Measurements from ENCODE around the gene ADGRG7.

ADGRG7 gene

DNA sequence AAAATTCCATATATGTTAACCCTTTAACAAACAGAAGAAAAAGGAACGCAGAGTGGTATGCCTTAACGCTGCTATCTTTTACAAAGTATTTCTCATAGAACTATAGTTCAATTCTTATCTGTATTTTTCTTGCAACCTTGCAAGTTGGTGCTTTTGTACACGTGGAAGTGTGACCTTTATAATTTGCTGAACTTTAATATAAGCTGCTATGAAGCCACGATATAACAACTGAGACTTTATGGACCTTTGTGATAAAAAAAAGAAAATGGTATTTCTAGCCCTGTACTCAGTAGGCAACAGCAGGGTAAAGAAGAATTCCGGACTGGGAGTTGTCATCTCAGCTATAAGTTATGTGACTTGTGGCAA lies 93.6 kb downstream of the ADGRG7 start:
- no peak for DNase-seq

DNA sequence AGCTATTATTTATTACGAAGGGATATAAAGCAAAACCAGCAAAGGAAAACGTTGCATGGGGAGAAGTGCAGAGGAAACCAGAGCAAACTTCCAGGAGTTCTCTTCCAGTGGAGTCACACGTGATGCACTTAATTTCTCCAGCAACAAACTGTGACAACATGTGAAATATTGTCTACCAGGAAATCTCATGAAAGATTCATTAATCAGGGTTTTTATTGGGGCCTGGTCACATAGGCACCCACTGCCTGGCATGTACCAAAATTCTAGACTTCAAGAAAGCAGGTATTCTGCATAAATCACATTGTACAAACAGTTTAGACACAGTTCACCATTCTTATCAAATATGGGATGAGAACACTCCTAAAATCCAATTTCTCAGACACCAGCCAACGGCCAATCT lies 94.5 kb downstream of the ADGRG7 start:
- no peak for DNase-seq

DNA sequence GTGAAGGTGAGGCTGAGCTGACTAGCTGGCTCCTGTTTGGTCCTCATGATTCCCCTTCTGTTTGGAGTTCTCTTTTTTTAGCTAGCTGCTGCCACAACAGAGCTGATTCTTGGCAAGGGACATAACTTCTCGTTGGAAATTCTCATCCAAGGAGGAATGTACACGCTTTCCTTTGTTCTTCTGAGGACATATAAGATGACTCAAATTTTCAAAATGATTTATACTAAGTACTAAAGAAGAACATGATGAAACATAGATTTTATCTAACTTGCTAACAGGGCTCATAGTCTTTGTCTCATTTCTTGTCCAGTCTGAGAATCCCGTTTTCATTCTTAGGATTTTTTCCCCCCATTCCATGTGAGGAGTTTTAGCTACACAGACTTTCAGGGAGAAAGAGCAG lies 97.0 kb downstream of the ADGRG7 start:
- DNase-seq = no peak

DNA sequence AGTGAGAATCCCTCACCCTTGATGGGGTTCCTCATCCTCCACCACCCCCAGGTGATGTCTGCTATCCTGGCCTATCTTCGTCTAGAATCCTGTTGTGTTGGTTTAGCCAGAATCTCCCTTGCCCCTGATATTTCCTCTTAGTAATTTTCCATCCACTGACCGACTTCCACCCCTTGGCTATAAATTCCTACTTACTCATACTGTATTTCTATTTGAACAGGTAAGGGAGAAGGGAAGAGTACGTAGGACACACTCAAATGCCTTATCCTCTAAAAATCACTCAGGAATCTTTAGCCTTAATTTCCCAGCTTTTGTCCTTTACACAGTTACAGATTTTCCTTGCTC lies 99.2 kb downstream of the ADGRG7 start:
- DNase-seq = no peak

DNA sequence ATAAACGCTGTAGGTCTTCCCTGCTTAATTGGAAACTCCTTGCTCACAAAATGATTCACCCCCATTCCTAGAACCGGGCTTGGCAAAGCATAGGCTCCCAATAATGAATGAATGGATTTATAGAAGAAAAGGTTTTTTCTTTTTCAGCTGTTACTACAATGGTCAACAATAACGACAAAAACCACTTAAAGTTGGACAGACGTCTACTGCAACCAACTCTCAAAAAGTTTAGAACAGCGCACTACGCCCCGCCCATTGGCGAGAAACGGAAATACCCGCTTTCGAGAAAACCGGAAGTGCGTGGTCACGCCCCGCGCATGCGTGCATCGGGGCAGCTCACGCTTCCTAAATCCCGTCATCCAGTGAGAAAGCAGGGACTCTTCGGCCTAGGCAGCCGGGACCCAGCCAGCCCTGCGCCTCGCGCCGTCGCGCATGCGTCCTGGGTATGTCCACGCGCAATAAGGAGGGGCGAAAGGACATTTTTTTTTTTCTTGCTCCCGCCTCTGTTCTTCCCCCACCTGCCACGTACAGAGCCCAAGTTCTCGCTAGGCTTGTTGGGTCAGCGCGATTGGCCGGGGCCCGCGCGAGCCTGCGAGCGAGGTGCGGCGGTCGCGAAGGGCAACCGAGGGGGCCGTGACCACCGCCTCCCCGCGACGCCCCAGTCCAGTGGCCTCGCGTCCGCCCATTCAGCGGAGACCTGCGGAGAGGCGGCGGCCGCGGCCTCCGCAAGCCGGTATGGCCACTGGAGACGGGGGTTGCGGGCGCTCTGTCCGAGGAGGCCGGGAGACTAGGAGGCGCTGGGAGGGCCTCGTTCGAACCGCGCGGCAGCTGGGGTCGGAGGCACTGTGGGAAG lies 99.8 kb downstream of the ADGRG7 start, which contains the start of gene TFG:
Gene TFG, plus strand, starts transcription at position 506 of the 853 bp plus-strand sequence. CDS start 4,192 bp downstream, outside the sequence.
- peak; percentile 98 for DNase-seq

DNA sequence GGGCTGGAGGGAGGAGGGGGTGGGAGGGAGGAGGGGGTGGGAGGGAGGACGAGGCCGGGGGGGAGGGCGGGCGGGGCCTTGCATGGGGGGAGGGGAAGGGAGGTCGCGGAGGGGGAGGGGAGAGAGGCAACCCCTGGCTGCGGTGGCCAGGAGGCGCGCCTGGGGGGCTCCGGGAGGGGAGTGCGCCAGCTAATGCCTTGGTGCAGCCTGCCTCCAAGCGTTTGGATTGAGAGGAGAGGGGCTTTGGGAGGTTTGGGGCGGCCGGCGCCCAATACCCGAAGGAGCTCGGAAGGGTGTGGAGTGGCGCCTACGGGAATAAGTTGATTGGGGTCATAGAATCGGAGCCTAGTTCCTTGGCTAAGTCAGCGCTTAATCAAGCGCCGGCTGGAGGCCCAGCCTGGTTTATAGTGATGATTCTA lies 100.5 kb downstream of the ADGRG7 start:
- DNase-seq = peak; percentile 50

DNA sequence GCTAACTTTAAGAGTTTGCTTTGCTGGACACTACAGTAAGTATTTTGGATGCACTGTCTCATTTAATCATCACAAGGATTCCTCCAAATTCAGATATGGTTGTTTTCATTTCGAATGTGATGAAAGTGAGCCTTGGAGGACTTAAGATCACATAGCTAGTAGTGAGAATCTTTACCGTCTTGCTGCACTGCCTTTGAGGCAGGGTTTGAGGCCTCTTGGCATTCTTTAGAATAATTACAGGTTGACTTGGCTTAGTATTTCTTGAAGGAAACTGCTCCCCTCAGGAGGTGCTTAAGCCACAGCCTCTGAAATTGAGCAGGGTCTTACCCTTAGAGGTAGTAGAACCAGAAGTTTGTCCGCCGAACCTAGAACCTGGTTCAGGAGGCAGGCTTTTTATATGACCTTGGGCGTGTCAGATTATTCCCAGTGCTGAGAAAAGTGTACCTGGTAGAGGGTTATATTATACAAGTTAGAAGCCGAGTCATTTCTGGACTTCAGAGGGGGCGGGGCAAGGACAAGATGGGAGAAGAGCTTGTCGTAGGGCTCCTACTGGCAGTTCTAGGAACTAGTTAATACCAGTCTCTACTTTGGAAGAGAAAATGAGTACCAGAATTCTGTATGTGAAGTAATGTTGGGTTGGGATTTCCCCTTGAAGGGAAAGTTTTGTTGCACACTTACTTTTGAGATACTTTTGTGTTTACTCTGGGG lies 101.0 kb downstream of the ADGRG7 start:
- DNase-seq = peak; percentile 87

DNA sequence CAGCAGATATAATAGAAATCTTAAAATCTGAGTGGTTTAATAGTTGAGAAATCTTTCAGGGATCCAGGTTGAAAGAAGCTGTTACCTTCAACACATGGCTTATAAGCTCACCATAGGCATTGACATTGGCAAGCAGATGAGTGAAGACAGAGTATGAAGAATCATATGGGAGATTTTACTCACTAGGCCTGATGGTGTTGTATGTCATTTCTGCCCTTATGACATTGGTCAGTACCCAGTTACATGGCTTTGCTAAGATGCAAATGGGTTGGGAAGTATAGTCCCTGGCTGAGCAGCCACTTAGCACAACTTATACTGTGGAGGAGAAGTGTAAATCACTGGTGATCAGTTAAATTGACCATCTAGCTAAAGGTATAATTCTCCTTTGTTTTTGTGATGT lies 105.8 kb downstream of the ADGRG7 start:
- DNase-seq = no peak

DNA sequence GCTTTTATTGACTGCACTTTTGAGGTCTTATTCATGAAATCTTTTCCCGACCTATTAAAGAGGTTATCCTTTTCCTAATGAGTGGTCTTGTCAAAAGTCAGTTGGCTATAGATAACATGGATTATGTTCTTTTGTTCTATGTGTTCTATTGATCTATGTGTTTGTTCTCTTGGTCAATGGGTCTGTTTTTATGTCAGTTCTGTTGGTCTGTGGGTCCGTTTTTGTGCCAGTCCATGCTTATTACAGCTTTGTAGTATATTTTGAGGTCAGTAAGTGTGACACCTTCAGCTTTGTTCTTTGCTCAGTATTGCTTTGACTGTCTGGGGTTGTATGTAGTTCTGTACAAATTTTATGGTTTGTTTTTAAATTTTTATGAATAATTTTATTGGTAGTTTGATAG lies 107.7 kb downstream of the ADGRG7 start:
- no peak for DNase-seq

DNA sequence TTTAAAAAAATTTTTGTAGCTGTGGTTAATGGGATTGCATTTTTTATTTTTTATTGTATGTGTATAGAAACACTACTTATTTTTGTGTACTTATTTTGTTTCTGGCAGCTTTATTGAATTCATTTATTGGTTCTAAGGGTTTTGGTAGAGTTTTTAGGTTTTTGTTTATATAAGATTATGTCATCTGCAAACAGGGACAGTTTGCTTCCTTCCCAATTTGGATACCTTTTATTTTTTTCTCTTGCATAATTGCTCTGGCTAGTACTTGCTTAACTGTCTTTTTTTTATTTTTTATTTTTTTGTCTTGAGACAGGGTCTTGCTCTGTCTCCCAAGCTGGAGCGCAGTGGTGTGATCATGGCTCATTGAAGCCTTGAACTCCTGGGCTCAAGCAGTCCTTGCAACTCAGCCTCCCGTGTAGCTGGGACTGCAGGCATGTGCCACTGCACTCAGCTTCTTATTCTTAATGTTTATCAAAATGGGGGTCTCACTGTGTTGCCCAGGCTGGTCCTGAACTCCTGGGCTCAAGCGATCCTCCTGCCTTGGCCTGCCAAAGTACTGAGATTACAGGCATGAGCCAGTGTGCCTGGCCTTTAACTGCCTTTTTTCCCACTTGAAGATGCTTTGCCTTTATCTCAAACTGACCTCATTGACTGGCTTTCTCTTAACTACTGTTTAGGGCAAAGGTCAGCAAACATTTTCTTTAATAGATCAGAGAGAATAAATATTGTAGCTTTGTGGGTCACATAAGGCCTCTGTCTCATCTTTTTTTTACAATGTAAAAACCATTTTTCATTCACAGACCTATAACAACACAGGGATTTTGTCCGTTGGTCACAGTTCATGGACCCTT lies 108.5 kb downstream of the ADGRG7 start:
- no peak for DNase-seq

DNA sequence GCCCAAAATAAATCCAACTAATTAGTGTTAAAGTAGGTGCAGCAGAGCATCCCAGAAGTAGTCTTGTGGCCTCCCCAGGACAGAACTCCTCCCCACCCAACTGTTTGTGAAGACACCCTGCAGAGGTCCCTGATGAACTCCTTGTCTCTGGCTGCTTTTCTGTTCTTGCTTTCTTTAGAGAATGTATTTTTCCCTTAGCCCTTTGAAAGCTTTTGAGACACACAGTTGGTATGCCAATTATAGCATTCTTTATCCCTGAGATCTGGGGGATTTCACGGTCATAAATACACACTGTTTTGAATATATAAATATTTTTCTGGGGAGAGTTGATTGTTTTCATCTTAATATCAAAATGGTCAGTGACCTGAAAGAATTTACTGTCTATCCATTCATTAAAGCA lies 109.7 kb downstream of the ADGRG7 start:
- DNase-seq = no peak

DNA sequence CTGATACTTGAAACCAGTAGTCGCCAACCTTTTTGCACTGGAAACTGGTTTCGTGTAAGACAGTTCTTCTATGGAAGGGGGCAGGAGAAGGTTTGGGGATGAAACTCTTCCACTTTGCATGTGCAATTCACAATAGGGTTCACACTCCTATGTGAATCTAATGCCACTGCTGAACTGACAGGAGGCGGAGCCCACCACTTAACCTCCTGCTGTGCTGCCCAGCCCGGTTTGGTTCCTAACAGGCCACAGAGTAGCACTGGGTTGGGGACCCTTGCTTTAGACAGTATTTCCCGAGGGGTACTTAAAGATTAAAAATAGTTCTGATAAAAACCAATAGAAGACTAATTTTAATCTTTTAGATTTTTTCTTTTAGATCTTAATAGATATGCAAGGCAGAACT lies 111.0 kb downstream of the ADGRG7 start:
- no peak for DNase-seq

DNA sequence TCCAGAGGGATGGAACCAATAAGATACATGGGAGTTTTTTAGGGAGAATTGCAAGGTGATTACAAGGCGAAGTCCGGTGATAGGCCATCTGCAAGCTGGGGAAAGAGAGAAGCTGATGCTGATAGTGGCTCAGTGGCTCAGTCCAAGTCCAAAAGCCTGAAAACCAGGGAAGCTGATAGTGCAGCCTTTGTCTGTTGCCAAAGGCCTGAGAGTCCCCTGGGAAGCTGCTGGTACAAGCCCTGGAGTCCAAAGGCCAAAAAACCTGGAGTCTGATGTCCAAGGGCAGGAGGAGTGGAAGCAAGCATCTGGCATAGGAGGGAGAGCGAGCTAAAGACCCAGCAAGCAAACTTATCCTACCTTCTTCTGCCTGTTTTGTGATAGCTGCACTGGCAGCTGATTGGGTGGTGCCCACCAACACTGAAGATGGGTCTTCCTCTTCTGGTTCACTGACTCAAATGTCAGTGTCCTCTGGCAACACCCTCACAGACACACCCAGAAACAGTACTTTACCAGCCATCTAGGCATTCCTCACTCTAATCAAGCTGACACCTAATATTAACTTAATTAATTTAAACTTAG lies 116.6 kb downstream of the ADGRG7 start:
- DNase-seq = no peak

DNA sequence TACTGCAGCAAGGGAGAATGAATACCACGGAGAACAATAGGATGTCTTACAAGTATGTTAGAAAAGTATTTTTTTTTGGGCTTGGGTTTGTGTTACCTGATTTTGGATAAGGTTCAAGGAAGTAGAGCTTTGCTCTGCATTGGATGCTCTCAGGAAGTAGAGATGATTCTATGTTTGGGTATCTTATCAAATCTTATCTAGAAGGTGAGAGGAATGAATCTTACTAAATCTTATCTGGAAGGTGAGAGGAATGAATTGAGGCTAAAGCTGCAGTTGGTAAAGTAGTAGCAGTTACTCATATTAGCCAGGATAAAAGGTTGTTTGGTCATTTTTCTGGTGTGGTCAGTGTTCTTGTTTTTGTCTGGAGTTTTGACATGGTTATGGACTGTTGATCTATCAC lies 117.3 kb downstream of the ADGRG7 start:
- no peak for DNase-seq

DNA sequence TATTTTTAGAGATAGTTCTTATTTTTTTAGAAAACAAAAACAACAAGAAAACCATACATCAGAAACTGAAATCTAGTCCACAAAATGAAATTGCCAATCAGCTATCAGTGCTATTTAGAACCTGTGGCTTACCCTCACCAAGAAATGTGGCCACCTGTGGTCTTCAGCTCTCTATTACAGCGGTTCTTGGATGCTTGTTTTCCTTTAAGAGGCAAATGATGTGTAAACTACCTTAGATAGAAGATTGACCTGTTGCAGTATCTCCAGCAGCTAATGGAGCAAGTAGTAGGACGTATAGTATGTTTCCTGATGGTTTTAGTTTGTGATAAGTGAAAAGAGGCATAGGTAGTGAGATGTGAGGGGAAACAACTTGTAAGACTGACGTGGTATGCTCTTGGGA lies 121.1 kb downstream of the ADGRG7 start:
- no peak for DNase-seq

DNA sequence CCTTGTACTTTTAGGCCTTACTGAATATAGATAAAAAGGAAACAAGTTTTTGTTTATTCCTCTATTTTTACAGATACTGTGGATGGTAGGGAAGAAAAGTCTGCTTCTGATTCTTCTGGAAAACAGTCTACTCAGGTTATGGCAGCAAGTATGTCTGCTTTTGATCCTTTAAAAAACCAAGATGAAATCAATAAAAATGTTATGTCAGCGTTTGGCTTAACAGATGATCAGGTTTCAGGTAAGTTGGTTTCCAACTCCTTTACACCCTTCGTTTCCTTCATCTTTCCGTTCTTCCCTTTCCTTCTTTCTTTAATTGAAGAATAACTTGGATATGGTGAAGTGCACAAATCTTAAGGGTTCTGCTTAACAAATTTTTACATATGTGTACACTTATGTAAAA lies 123.0 kb downstream of the ADGRG7 start:
- DNase-seq = no peak

DNA sequence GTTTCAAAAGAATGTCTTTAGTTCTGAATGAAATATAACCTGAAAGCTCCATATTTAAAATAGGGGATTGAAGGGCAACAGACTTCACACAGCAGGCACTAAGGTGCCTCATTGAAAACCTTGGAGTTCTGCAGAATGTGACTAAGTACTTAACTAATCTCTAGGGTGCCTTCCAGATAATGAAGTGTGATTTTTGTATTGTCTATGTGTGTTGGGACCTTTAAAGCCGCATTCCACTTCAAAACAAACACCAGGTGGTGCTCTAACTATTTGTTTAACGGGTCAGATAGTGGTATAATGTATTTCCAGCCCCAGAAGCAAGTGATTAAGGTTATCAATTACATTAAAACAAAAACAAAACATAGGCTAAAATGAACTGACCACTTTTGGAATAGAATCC lies 127.9 kb downstream of the ADGRG7 start:
- DNase-seq = no peak

DNA sequence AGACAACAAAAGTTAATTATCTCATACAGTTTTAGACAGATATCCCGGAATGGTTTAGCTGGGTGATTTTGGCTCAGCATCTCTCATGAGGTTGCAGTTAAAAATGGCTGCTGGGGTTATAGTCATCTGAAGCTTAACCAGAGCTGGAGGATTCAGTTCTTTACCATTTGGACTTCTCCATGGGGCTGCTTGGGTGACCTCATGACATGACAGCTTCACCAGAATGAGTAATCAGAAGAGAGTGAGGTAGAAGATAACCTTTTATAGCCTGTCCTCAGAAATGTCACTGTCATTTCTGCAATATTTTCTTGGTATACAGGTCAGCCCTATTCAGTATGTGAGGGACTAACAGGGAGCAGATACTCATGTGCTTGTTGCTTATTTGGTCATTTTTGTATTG lies 130.8 kb downstream of the ADGRG7 start:
- DNase-seq = no peak

DNA sequence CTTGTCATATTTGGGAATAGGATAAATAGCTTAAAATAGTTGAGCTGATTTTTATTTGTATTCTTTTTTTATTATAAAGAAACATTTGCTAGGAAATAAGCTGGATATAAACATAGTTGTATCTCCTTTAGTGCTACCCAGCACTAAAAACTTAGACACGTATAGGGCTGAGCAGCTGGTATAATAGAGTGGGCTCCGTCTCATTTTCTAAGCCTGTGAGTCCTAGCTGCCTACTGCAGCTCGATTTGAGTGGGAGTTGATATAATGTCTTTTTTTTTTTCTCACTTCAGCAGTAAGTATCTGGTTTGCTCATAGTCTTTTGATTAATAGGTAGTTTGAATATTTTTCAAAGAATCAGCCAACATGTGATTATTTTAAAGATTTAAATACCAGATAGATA lies 134.1 kb downstream of the ADGRG7 start:
- DNase-seq = no peak

DNA sequence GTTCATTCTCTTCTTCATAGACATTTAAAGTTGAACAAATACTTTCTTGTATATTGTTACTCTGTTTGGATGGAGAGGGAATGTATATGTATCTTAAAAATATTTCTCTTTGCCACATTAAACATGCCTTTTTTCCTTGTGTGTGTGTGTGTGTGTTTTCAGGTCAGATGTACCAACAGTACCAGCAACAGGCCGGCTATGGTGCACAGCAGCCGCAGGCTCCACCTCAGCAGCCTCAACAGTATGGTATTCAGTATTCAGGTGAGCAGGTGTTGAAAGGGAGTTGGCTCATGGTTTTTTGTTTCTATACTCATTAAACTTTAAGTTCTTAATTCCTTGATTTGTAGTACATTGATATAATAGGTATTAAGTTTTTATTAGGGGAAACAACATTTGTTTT lies 135.3 kb downstream of the ADGRG7 start:
- no peak for DNase-seq
